Ecto neural progenitor cell (in vitro differentiated cells): Measurements from ENCODE around the gene SLC38A8.

Experiments used
- DNase-seq: peaks from one replicate; pipeline ENCODE4 v3.0.0-alpha.2; 2018; ENCODE audit warnings: low spot score

SLC38A8 gene

GRCh38 chr16:83969771-83970429, 72.7 kb downstream of the SLC38A8 start:
- DNase-seq, result no peak

- no peak for DNase-seq
Measured at GRCh38 chr16:83968891-83969649, 73.5 kb downstream of the SLC38A8 start.

- DNase-seq, result no peak
Measured at GRCh38 chr16:83968306-83968851, 74.2 kb downstream of the SLC38A8 start.

- DNase-seq, result peak; percentile 80
Measured at GRCh38 chr16:83967838-83968305, 74.7 kb downstream of the SLC38A8 start, which contains the start of gene NECAB2. TSS of gene NECAB2 (plus strand) at chr16:83968244. CDS start at chr16:83968649, 405 bp downstream.

- no peak for DNase-seq
Measured at GRCh38 chr16:83967091-83967490, 75.5 kb downstream of the SLC38A8 start.

GRCh38 chr16:83966153-83966696, 76.4 kb downstream of the SLC38A8 start:
- no peak for DNase-seq

GRCh38 chr16:83965444-83966152, 77.0 kb downstream of the SLC38A8 start:
- DNase-seq, result no peak

- DNase-seq, result no peak
Measured at GRCh38 chr16:83964684-83965443, 77.7 kb downstream of the SLC38A8 start.

GRCh38 chr16:83963277-83964119, 79.1 kb downstream of the SLC38A8 start:
- DNase-seq, result no peak

- DNase-seq, result no peak
Measured at GRCh38 chr16:83961591-83961990, 81.0 kb downstream of the SLC38A8 start.

GRCh38 chr16:83960521-83961249, 81.9 kb downstream of the SLC38A8 start:
- DNase-seq, result no peak
